HepG2 (cell line): ENCODE results near the gene SRSF4. TPM values are rescaled to one million over a fixed set of nuclear protein-coding genes. Genes with fewer than 3 reads are reported as not detected.

Source experiments
- FOSL2 ChIP-seq: sonication (generic); formaldehyde crosslinking; IDR thresholded peaks from 2 replicates; pipeline ENCODE4 v1.4.0; 2020; ENCODE audit warnings: missing genetic modification reagents
- FOXC1 ChIP-seq: sonication (generic); formaldehyde crosslinking; IDR thresholded peaks from 2 replicates; pipeline ENCODE4 v1.8.0; 2022; ENCODE audit warnings: mild to moderate bottlenecking, missing genetic modification reagents, borderline replicate concordance
- GPN1 ChIP-seq: sonication (generic); formaldehyde crosslinking; IDR thresholded peaks from 2 replicates; pipeline ENCODE4 v1.5.1; 2020; ENCODE audit warnings: missing genetic modification reagents, borderline replicate concordance
- HMG20B ChIP-seq: conservative IDR thresholded peaks from 2 replicates; pipeline ENCODE4 v1.6.1; 2016; ENCODE audit warnings: missing genetic modification reagents, missing compliant biosample characterization
- NAIF1 ChIP-seq: sonication (generic); formaldehyde crosslinking; IDR thresholded peaks from 2 replicates; pipeline ENCODE4 v1.5.0; 2020; ENCODE audit warnings: mild to moderate bottlenecking, missing genetic modification reagents, borderline replicate concordance
- ONECUT2 ChIP-seq: sonication (generic); formaldehyde crosslinking; IDR thresholded peaks from 2 replicates; pipeline ENCODE4 v1.4.0; 2020; ENCODE audit warnings: missing genetic modification reagents
- SALL1 ChIP-seq: sonication (generic); formaldehyde crosslinking; IDR thresholded peaks from 2 replicates; pipeline ENCODE4 v1.8.0; 2022; ENCODE audit warnings: mild to moderate bottlenecking, missing genetic modification reagents
- SMARCC2 ChIP-seq: fragments of 450-650 bp; IDR thresholded peaks from 2 replicates; pipeline ENCODE4 v1.6.1; 2017; ENCODE audit warnings: antibody characterized with exemption, mild to moderate bottlenecking
- TOE1 ChIP-seq: sonication (generic); formaldehyde crosslinking; IDR thresholded peaks from 2 replicates; pipeline ENCODE4 v1.4.0; 2020; ENCODE audit warnings: mild to moderate bottlenecking, missing genetic modification reagents
- ZNF589 ChIP-seq: sonication (generic); formaldehyde crosslinking; conservative IDR thresholded peaks from 2 replicates; pipeline ENCODE4 v1.8.0; 2022; ENCODE audit warnings: mild to moderate bottlenecking, moderate library complexity, missing genetic modification reagents
- ZNF724P ChIP-seq: sonication (generic); formaldehyde crosslinking; IDR thresholded peaks from 2 replicates; pipeline ENCODE4 v1.8.0; 2022; ENCODE audit warnings: missing genetic modification reagents, borderline replicate concordance
- polyA plus RNA-seq, 8 experiments: library from polyadenylated mRNA; depleted of rRNA in 3 of 8; stranded (reverse) in 7 of 8; unstranded in 1 of 8; fragments of >200 nt; fragmentation: Illumina TruSeq in 4 of 8; extraction: Trizol in 4 of 8; gene quantifications; 2 replicates each; pipeline versions ENCODE4 v1.2.1 to v1.2.3, GENCODE V29; 2011 to 2016; ENCODE audit warnings: low read depth in 4 of 8, missing spikeins in 1 of 8, mixed read lengths in 1 of 8; ENCODE audit not compliant: insufficient read depth in 1 of 8
- total RNA-seq, 5 experiments: library from RNA; depleted of rRNA; stranded (reverse); fragments of >200 nt; fragmentation: Illumina TruSeq; extraction: Trizol; gene quantifications; 2 replicates each; pipeline ENCODE4 v1.2.3, GENCODE V29; 2016; ENCODE audit warnings: low read depth in 1 of 5
- TF ChIP-seq, protein P1 (sequence below): sonication (generic); formaldehyde crosslinking; IDR thresholded peaks from 2 replicates; pipeline ENCODE4 v1.5.0; 2020; ENCODE audit warnings: mild to moderate bottlenecking, missing genetic modification reagents, borderline replicate concordance

SRSF4 gene
- total and polyA plus RNA-seq, 2 of the 13 experiments (the other 11 are each of a cell fraction or from before 2014, with no cell fraction given), result 37.7 to 50.9 TPM

DNA sequence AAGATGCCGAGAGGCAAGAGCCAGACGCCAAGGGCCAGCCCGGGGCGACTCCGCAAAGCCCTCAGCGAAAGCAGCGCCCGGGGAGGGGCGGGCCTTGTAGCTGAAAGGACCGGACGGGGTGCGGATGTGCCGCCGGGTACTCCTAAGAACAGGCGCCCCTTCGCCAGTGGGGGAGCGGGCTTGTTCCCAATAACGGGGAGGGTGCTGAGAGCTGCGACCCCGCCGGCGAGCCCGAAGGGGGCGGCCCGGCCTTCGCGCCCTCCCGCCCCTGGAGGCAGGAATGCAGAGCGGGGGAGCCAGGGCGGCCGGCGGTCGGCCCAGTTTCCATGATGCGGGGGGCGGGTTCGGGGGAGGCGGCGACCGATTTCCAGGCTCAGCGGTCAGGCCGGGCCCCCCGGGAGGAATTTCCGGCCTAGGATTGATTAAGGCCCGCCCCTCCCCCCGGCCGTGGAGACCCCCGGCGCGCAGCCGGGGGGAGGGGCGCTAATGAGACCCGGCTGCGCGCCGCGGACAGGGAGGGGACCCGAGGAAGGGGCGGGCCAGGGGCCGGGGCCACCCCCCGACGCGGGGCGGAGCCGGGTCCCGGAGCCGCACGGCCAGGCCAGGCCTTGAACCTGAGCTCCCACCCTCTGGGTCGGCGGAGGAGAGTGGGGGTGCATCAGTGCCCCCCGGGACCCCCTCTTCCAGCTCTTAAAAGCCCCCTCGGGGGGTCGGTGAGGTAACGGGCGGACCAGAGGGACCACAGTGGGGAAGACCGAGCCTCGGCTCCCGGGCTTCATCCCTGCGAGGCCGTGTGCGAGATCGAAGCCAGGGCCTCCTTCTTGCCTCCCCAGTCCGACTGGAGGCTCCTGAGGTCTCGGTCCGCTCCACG lies 57.1 kb downstream of the SRSF4 start (continued):
- TF ChIP-seq ZNF589 (no peak), FOSL2 (CRISPR knock-in tag) (no peak), GPN1 (CRISPR knock-in tag) (no peak), HMG20B (CRISPR knock-in tag) (no peak), ONECUT2 (no peak), ZNF724P (CRISPR knock-in tag) (peak; percentile 67; the same call in 1 of the 2 replicates), FOXC1 (CRISPR knock-in tag) (no peak), SALL1 (CRISPR knock-in tag) (no peak; the same call in 1 of the 2 replicates), TOE1 (CRISPR knock-in tag) (no peak), NAIF1 (0 out of 2 replicates have a peak, but pooled peaks have one; percentile 59), SMARCC2 (no peak)
- TF ChIP-seq, protein P1, sequence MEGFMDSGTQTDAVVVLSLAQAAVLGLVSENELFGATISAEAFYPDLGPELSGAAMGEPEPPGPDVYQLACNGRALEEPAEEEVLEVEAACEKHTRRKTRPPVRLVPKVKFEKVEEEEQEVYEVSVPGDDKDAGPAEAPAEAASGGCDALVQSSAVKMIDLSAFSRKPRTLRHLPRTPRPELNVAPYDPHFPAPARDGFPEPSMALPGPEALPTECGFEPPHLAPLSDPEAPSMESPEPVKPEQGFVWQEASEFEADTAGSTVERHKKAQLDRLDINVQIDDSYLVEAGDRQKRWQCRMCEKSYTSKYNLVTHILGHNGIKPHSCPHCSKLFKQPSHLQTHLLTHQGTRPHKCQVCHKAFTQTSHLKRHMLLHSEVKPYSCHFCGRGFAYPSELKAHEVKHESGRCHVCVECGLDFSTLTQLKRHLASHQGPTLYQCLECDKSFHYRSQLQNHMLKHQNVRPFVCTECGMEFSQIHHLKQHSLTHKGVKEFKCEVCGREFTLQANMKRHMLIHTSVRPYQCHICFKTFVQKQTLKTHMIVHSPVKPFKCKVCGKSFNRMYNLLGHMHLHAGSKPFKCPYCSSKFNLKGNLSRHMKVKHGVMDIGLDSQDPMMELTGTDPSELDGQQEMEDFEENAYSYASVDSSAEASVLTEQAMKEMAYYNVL (CRISPR knock-in tag), result 0 out of 2 replicates have a peak, but pooled peaks have one; percentile 10
